Measurements from ENCODE around the gene TOMT.
A peak's percentile ranks its signal among the peaks of the same experiment; 100 is the strongest.

Gene TOMT

GRCh38 chr11:72105888-72106287, at the start of gene TOMT:
TOMT (plus strand) TSS chr11:72105924; CDS start chr11:72105952, 28 bp downstream.
- no peak for DNase-seq

DNA sequence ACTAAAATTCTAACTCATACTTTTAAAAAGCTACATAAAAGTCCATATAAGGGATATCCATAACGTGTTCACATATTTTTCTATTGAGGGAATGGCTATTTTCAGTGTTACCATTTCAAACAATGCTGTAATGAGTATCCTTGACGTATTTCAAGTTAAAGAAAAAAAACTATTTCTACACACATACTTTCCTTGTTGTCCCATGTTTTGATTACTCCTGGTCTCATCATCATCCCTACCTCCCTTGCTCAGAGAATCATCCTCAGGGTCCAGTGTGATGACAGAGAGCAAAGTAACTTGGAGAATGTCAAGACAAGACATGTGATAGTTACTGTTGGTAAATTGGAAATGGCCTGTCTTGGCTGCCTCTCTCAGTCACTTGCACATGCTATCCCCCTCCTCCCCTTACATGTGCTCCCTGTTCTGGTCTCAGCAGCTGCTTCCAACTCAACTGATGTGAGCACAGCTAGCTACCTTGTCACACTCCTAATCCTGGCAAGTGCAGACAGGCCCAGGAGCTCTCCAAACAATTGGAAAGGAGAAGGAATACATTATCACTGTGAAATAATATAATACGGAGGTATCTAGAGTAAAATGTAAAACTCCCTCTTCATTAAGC, 47.2 kb upstream of the TOMT start:
- DNase-seq = no peak

- DNase-seq = no peak
Observed at GRCh38 chr11:72061739-72062396, 43.9 kb upstream of the TOMT start.

GRCh38 chr11:72066855-72067254, 38.9 kb upstream of the TOMT start:
- DNase-seq = no peak

GRCh38 chr11:72067266-72067665, 38.5 kb upstream of the TOMT start:
- DNase-seq = no peak

DNA sequence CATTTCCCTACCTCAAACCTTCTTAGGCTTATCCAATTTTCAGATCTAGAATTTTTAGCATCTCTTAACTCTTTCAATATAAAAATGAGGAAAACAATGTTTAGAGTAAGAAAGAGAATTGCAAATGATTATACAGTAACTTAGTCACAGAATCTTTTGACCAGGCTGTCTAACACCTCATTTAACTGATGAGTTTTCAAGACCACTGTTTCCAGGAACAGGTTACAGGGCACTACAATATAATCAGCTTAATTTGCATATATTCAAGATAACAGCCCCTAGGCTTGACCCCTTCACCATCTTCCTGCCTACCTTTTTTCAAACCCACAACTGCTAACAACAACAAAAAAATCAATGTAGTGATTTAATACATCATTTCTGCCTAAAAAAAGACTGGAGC, 38.0 kb upstream of the TOMT start:
- no peak for DNase-seq

DNA sequence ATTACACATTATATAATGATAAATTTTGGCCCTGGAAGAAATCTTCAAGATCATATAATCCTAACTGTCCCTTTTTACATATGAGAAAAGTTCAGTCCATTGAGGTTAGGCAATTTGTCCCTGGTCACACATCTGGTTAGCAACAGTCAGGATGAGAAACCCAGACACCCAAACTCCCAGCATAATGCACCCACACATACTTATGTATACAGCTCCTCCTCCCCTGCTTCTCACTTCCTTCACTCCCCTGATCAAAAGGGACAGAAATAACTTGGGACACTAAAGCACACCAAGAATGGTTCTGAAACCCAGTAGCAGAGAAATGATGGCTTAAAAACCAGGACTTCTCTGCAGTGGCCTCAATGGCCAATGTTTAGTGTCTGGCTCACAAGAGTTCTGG, 36.5 kb upstream of the TOMT start:
- DNase-seq = no peak

DNA sequence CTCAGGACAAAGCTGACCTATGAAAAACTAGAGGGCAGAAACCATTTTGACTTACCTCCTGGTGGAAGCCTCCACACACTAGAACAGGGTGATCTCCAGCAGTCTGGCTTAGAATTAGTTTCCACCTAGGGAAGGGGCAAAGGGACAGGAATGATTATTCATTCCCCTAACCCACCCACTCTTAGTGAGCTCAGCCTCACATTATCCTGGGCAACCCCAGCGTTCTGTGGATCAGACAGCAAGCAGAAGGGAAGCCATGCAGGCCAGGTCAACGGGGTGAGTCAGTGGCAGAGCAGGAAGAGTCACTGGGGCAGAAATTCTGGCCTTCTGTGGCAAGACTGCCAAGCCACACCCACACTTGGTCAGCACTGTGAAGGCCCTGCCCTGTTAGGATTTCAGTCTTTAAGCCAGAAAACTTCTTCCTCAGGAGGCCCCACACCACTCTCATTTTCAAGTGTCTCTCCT, 35.9 kb upstream of the TOMT start:
- DNase-seq = no peak

DNA sequence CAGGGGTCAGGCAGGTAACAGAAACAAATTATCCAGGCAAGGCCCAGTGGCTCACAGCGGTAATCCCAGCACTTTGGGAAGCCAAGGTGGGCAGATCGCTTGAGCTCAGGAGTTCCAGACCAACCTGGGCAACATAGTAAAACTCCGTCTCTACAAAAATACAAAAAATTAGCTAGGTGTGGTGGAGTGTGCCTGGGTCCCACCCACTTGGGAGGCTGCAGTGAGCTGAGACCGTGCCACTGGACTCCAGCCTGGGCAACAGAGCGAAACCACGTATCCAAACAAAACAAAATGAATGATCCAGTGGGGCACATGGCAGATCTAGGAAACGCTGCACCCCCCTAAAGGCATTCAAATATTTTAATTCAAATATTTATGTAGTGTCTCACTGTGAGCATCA, 35.2 kb upstream of the TOMT start:
- no peak for DNase-seq

GRCh38 chr11:72072348-72072747, 33.4 kb upstream of the TOMT start:
- no peak for DNase-seq

- no peak for DNase-seq
Observed at GRCh38 chr11:72075109-72075508, 30.6 kb upstream of the TOMT start.

DNA sequence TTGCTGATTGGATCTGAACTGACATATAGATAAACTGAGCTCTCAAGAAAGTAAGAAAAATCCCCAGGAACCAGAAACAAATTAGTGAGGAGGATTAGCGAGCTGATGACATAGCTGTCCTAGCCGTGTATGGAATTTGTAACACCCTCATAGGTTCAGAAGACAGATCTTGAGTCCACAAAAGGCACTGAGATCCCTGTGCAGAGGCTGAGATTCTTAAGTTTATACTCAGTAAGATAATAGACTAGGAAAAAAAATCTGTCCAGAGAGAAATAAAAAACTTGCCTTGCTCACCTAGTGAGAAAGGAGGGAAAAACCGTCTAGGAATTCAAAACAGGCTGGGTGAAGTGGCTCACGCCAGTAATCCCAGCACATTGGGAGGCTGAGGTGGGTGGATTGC, 30.0 kb upstream of the TOMT start:
- DNase-seq = no peak

- no peak for DNase-seq
Observed at GRCh38 chr11:72078477-72078876, 27.2 kb upstream of the TOMT start.

DNA sequence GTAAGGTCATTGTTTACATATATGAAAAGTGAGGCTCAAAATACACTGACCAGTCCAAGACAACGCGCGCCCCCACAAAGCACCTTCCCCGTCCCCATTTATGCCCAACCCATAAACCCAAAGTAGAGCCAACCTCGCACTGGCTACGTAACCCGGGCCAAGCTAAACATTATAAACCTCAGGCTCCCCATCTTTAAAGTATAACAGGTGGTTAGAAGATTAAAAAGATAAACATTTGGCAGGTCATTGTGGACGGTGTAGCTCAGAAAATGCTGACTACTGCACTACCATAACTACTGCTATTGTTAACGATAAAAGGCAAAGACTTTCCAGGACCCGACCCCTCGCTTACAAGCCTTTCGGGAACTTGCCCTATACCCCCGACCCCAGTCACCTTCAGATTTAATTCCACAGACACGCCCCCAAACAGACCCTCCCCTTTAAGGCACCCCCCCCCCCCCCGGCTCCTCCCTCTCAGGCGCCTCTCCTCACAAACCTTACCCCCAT, 25.9 kb upstream of the TOMT start:
- no peak for DNase-seq

GRCh38 chr11:72080326-72081183, 25.2 kb upstream of the TOMT start, which contains the start of the genes LRRC51 and NUMA1:
LRRC51 (plus strand) TSS chr11:72080850; CDS start chr11:72089084, 8,234 bp downstream.
NUMA1 (minus strand) TSS chr11:72080542; CDS start chr11:72035943, 44,599 bp downstream.
- DNase-seq = peak; percentile 97 to 99

DNA sequence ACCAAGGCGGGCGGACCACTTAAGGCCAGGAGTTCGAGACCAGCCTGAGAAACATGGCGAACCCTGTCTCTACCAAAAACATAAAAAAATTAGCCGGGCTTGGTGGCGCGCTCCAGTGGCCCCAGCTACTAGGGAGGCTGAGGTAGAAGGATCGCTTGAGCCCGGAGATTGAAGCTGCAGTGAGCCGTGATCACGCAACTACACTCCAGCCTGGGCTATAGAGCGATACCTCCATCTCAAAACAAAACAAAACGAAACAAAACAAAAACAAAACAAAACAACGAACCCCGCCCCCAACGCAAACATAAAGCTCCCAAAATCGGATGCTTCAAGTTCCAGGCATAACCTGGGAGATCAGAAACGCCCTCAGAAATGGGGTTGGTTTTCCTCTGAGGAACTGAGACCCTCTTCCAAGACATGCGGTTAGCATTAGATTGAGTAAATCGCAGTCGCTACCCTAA, 24.5 kb upstream of the TOMT start:
- no peak for DNase-seq

GRCh38 chr11:72081821-72082453, 23.8 kb upstream of the TOMT start:
- no peak for DNase-seq

DNA sequence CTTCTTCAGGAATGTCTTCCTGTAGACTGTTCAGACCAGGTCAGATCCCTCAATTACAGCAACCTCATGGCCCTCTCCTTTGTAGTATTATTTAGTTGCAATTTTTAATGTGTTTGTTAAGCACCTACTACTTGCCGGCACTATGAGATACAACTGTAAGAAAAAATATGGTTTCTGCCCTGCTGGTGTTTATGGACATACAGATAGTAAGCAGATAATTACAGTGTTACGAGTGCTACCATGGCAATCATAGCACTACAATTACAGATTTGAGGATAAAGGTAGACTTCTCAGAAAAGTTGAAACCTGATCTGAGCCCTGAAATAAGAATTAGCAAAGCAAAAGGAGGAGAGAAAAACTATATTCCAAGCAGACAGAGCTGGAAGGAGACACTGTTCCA, 22.3 kb upstream of the TOMT start:
- no peak for DNase-seq

GRCh38 chr11:72084076-72084475, 21.6 kb upstream of the TOMT start:
- DNase-seq = no peak

DNA sequence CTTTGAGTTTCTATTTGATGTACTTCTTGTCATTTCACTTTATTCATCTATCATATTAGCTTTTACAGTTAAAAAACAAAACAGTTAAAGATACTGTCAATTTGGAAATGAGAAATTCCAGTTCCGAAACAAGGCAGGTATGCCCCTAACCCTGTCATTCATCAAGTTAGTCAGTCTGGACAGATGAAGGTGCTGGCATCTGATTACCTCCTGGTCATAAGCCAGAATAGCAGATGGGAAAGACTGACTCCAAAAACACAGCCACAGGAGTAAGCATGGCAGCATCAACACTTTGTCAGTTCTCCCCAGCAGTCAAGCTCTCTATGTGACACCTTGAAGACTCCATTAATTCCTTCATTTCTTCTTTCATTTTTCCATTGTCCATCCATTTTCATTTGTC, 20.8 kb upstream of the TOMT start:
- peak; percentile 57 to 72 for DNase-seq

DNA sequence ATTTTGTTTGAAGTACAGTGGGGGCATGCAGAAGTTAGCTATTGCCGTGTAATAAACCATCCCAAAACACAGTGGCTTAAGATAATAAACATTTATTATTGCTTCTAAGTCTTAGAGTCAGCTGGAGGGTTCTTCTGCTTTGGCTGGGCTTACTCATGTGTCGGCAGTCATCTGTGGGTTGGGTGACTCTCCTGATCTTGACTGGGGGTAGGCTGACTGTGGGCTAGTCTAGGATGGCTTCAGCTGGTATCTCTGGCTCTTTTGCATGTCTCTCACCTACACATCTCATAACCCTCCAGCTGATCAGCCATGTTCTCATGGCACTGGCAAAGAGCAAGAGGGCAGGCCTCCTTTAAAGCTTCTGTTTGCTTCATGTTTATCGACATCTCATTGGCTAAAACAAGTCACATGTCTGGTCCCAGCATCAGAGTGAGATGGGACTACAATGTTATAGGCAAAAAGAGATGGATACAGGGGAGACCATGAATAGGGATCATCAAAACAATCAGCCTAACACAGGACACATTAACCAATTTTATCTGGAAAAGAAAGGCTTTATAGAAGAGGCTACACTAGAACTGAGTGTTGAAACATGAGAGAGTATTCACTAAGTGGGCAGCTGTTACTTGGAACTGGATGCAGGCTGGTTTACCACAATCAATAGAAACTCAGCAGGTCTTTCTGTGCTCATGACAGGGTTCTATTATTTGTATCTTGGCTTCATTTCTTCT, 19.9 kb upstream of the TOMT start:
- DNase-seq = no peak
